ENCODE results near the gene ABHD11.

GRCh38 chr7:73732397-73732796 lies 6.2 kb downstream of the ABHD11 start:
- no peak for TF ChIP-seq POLR2A (IDR thresholded peaks at IDR 0.05)
- TF ChIP-seq CTCF (IDR thresholded peaks at IDR 0.05): no peak
- no peak for TF ChIP-seq POLR2AphosphoS5 (IDR thresholded peaks at IDR 0.05)

All from gastroesophageal sphincter (tissue), 3 donors.